HG03280 (cell line): ENCODE data around the gene PDE4D.

Experiments
- ATAC-seq: cut with Tn5 transposase; IDR thresholded peaks from one replicate; pipeline ENCODE4 v1.9.1; 2021; ENCODE audit warnings: mild to moderate bottlenecking, moderate library complexity; ENCODE audit not compliant: unreplicated experiment

Gene PDE4D

GRCh38 chr5:59560553-59560952 is 333.0 kb downstream of the PDE4D start:
- no peak for ATAC-seq

- no peak for ATAC-seq
These were observed 333.7 kb downstream of the PDE4D start for GRCh38 chr5:59559847-59560246.

- ATAC-seq, result no peak
These were observed 334.2 kb downstream of the PDE4D start for GRCh38 chr5:59559323-59559722.

GRCh38 chr5:59558501-59558900 is 335.0 kb downstream of the PDE4D start:
- ATAC-seq, result no peak

GRCh38 chr5:59557572-59557971 is 336.0 kb downstream of the PDE4D start:
- ATAC-seq, result no peak

- ATAC-seq, result no peak
These were observed 337.9 kb downstream of the PDE4D start for GRCh38 chr5:59555596-59555995.

GRCh38 chr5:59554501-59554900 is 339.0 kb downstream of the PDE4D start:
- no peak for ATAC-seq

GRCh38 chr5:59553992-59554391 is 339.5 kb downstream of the PDE4D start:
- no peak for ATAC-seq

GRCh38 chr5:59548807-59549357 is 344.6 kb downstream of the PDE4D start:
- ATAC-seq, result no peak

GRCh38 chr5:59547731-59548130 is 345.8 kb downstream of the PDE4D start:
- ATAC-seq, result no peak

GRCh38 chr5:59544573-59544972 is 349.0 kb downstream of the PDE4D start:
- no peak for ATAC-seq

- ATAC-seq, result no peak
These were observed 349.6 kb downstream of the PDE4D start for GRCh38 chr5:59543821-59544442.

GRCh38 chr5:59542851-59543820 is 350.4 kb downstream of the PDE4D start:
- no peak for ATAC-seq

- ATAC-seq, result no peak
These were observed 351.2 kb downstream of the PDE4D start for GRCh38 chr5:59542306-59542705.

- ATAC-seq, result no peak
These were observed 353.2 kb downstream of the PDE4D start for GRCh38 chr5:59540366-59540765.

- ATAC-seq, result no peak
These were observed 354.8 kb downstream of the PDE4D start for GRCh38 chr5:59538750-59539121.

GRCh38 chr5:59537961-59538749 is 355.4 kb downstream of the PDE4D start:
- no peak for ATAC-seq

- ATAC-seq, result no peak
These were observed 356.7 kb downstream of the PDE4D start for GRCh38 chr5:59536875-59537274.

- no peak for ATAC-seq
These were observed 358.0 kb downstream of the PDE4D start for GRCh38 chr5:59535561-59535960.

GRCh38 chr5:59533730-59534108 is 359.8 kb downstream of the PDE4D start:
- ATAC-seq, result no peak
